BE2C (cell line): ENCODE measurements around the gene PTPRE.

ENCODE experiments used
- DNase-seq: peaks from one replicate; pipeline ENCODE4 v3.0.0-alpha.2; 2020
- H3K27me3 ChIP-seq: fragments of 250-450 bp; sonication (Bioruptor Pico); 2 replicates; pipeline ENCODE4 v1.5.1; 2020; ENCODE audit warnings: mild to moderate bottlenecking
- H3K36me3 ChIP-seq: fragments of 250-450 bp; sonication (Bioruptor Pico); 2 replicates; pipeline ENCODE4 v1.5.1; 2020; ENCODE audit warnings: mild to moderate bottlenecking
- H3K4me1 ChIP-seq: fragments of 250-450 bp; sonication (Bioruptor Pico); 2 replicates; pipeline ENCODE4 v1.5.1; 2020
- H3K4me3 ChIP-seq: 2 replicates; pipeline ENCODE4 v1.5.1; 2011; ENCODE audit warnings: low read depth, low read length
- H3K9me3 ChIP-seq: fragments of 250-450 bp; sonication (Bioruptor Pico); 2 replicates; pipeline ENCODE4 v1.5.1; 2020
- TF ChIP-seq, protein P1 (sequence below): IDR thresholded peaks from 2 replicates; pipeline ENCODE4 v1.5.1; 2012; ENCODE audit warnings: mild to moderate bottlenecking, low read depth, low read length

Gene PTPRE

DNA sequence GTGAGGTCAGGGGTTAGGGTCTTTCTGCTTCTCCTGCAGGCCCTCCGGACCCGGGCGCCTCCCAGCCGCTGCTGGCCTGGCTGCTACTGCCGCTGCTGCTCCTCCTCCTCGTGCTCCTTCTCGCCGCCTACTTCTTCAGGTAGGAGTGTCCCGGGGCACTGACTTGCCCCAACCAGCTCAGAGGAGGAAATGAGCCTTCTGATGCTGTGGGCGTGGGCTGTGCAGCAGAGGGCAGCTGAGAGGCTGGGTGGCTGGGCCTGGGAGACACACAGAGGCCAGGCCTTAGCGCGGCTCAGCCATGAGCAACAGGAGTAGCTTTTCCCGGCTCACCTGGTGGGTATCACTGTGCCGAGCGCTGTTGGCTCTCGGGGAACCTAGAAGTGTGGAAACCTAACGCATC lies 140.4 kb downstream of the PTPRE start:
- TF ChIP-seq, protein P1, sequence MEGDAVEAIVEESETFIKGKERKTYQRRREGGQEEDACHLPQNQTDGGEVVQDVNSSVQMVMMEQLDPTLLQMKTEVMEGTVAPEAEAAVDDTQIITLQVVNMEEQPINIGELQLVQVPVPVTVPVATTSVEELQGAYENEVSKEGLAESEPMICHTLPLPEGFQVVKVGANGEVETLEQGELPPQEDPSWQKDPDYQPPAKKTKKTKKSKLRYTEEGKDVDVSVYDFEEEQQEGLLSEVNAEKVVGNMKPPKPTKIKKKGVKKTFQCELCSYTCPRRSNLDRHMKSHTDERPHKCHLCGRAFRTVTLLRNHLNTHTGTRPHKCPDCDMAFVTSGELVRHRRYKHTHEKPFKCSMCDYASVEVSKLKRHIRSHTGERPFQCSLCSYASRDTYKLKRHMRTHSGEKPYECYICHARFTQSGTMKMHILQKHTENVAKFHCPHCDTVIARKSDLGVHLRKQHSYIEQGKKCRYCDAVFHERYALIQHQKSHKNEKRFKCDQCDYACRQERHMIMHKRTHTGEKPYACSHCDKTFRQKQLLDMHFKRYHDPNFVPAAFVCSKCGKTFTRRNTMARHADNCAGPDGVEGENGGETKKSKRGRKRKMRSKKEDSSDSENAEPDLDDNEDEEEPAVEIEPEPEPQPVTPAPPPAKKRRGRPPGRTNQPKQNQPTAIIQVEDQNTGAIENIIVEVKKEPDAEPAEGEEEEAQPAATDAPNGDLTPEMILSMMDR = no peak
- no peak for DNase-seq
- Histone ChIP-seq H3K27me3 (no peaks in the 10 kb centered on the region), H3K4me3 (no peak overlapping the region), H3K4me1 (no peaks in the 10 kb centered on the region), H3K9me3 (no peaks in the 10 kb centered on the region), H3K36me3 (no peaks in the 10 kb centered on the region)

DNA sequence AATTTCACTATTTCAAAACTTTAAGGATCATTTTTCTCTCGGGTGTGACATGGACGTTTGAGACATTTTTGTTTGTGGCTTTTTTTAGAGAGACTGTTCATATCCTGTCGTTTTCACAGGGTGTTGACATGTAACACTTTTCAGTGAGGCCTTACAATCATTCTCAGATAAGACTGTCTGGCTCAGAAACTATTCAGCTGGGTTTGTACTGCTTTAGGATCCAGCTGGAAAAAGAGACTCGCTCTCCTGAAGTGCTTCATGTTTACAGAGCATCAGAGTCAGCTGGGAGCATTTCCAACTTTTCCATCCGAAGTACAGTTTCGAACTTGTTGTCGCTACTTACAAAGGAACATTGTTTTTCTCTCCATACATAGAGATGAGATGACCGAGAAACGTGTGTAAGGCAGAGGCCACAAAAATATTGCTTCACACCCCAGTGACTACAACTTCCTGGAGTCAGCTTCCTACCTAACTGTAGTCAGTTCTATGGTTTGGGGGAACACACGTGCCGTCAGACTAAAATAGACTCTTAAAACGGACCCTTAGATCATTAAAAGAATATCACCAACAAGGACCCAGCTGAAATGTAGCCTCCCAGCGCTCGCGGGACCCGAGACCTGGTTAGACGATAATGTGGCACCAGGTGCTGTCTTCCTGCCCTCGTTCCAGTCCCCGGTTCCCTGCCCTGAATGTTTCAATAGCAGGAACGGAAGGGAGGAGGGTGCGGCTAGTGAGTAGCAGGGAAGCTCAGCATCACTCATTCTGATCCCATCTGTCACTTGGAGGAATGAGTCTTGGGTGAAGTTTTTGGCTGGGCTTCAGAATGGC lies 141.3 kb downstream of the PTPRE start:
- Histone ChIP-seq H3K36me3 (no peaks in the 10 kb centered on the region), H3K4me3 (no peak overlapping the region), H3K27me3 (no peaks in the 10 kb centered on the region), H3K9me3 (no peaks in the 10 kb centered on the region), H3K4me1 (no peaks in the 10 kb centered on the region)
- DNase-seq = no peak
- TF ChIP-seq, protein P1 = no peak

DNA sequence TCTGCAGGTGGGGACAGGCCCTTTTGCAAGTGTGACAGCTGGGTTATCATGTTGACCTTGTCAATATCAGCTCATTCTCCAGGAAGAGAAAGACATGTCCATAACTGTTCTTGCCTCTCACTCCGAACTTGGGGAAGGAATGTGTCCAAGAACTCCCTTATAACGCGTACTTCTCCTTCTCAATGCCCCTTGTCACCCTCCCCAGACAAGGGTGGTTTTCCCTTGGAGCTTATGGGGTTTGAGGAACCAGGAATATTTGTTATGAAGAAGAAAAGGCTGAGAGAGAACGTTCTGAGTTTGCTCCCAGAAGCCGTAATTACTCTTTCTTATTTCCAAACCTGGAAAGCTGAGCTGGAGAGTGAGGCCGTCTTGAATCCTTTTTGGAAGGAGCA lies 141.9 kb downstream of the PTPRE start:
- H3K27me3 ChIP-seq = no peaks in the 10 kb centered on the region
- H3K4me1 ChIP-seq = no peaks in the 10 kb centered on the region
- no peak overlapping the region for H3K4me3 ChIP-seq

GRCh38 chr10:128049226-128050120 lies 142.6 kb downstream of the PTPRE start:
- Histone ChIP-seq H3K27me3 (no peaks in the 10 kb centered on the region), H3K36me3 (no peaks in the 10 kb centered on the region), H3K9me3 (no peaks in the 10 kb centered on the region), H3K4me1 (no peaks in the 10 kb centered on the region), H3K4me3 (no peak overlapping the region)
- DNase-seq = no peak
- TF ChIP-seq, protein P1 = no peak

More for the DNA sequence above, 141.9 kb downstream of the PTPRE start:
- Histone ChIP-seq H3K9me3 (no peaks in the 10 kb centered on the region), H3K36me3 (no peaks in the 10 kb centered on the region)
- DNase-seq = no peak
- TF ChIP-seq, protein P1 = no peak

GRCh38 chr10:128050121-128050516 lies 143.2 kb downstream of the PTPRE start:
- Histone ChIP-seq H3K36me3 (no peaks in the 10 kb centered on the region), H3K4me1 (no peaks in the 10 kb centered on the region), H3K9me3 (no peaks in the 10 kb centered on the region), H3K27me3 (no peaks in the 10 kb centered on the region), H3K4me3 (no peak overlapping the region)
- no peak for DNase-seq
- TF ChIP-seq, protein P1 = no peak

GRCh38 chr10:128050936-128051335 lies 144.0 kb downstream of the PTPRE start:
- DNase-seq = no peak
- TF ChIP-seq, protein P1 = no peak
- H3K9me3 ChIP-seq = no peaks in the 10 kb centered on the region
- no peaks in the 10 kb centered on the region for H3K4me1 ChIP-seq
- no peaks in the 10 kb centered on the region for H3K27me3 ChIP-seq
- no peak overlapping the region for H3K4me3 ChIP-seq
- H3K36me3 ChIP-seq = no peaks in the 10 kb centered on the region
